Measurements from ENCODE around the gene CYTL1. TPM values are rescaled to one million over a fixed set of nuclear protein-coding genes. Genes with fewer than 3 reads are reported as not detected.

Gene CYTL1
- total RNA-seq, 4 donors from 2014 or later: 0.49 to 0.97 (median 0.71) TPM; not detected in 1

DNA sequence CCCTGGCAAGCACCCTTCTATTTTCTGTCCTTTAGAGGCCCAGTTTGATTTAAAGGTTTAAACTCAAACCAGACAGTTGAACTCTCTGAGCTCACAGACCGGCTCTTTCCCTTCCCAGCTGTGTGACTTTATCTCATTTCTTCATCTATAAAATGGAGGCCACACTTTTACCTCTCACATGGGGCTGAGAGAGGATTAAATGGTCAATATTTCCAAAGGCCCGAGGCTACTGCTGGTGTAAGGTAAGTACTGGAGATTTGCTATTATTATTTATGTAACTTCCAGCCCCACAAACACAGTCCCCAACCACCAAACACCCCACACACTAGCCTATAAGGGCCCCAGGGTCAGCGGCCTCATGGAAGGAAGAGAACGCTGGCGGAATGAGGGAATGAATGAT, 13.6 kb upstream of the CYTL1 start:
- TF ChIP-seq POLR2A (IDR thresholded peaks at IDR 0.05) (no peak), CTCF (IDR thresholded peaks at IDR 0.05) (no peak)
- WGBS, 2 donors: 73 to 74% methylated on average over 5 of the region's 5 CpGs
- H3K4me3 ChIP-seq (ENCODE audit: low read depth, poor library complexity, severe bottlenecking): no peak overlapping the region
- intact Hi-C loops (cut with DNase I; ENCODE audit: low total_unique reads): no loop called here
- no peak for DNase-seq (ENCODE audit: low spot score in 2 of 2)

DNA sequence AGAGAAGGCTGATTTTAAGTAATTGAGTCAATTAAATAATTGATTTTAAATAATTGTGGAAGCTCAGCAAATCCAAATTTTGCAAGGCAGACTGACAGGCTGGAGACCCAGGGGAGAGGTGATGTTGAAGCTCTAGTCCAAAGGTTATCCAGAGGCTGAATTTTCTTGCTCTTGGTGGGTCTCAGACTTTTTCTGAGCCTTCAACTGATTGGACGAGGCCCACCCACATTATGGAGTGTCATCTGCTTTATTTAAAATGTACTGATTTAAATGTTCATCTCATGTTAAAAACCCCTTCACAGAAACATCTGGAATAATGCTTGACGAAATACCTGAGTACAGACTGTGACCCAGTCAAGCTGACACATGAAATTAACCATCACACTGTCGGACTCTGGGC, 11.7 kb upstream of the CYTL1 start:
- 93 to 94% methylated on average over 3 of the region's 3 CpGs for WGBS, 2 donors
- H3K4me3 ChIP-seq (ENCODE audit: low read depth, poor library complexity, severe bottlenecking): no peak overlapping the region
- no peak for DNase-seq (ENCODE audit: low spot score in 2 of 2)
- TF ChIP-seq POLR2A (IDR thresholded peaks at IDR 0.05) (no peak), CTCF (IDR thresholded peaks at IDR 0.05) (no peak)
- intact Hi-C loops (cut with DNase I; ENCODE audit: low total_unique reads): no loop called here

GRCh38 chr4:5030221-5030620, 11.0 kb upstream of the CYTL1 start:
- WGBS, 2 donors: 76 to 81% methylated on average over 4 of the region's 4 CpGs
- H3K4me3 ChIP-seq (ENCODE audit: low read depth, poor library complexity, severe bottlenecking): no peak overlapping the region
- intact Hi-C loops (cut with DNase I; ENCODE audit: low total_unique reads): no loop called here
- TF ChIP-seq CTCF (IDR thresholded peaks at IDR 0.05) (no peak), POLR2A (IDR thresholded peaks at IDR 0.05) (no peak)
- no peak for DNase-seq (ENCODE audit: low spot score in 2 of 2)

- WGBS, 2 donors: 91 to 92% methylated on average over 8 of the region's 8 CpGs
- TF ChIP-seq CTCF (IDR thresholded peaks at IDR 0.05) (no peak), POLR2A (IDR thresholded peaks at IDR 0.05) (no peak)
- H3K4me3 ChIP-seq (ENCODE audit: low read depth, poor library complexity, severe bottlenecking): no peak overlapping the region
- no peak for DNase-seq (ENCODE audit: low spot score in 2 of 2)
- intact Hi-C loops (cut with DNase I; ENCODE audit: low total_unique reads): no loop called here
Measured at GRCh38 chr4:5029447-5029846, 10.2 kb upstream of the CYTL1 start.

GRCh38 chr4:5028480-5028879, 9.2 kb upstream of the CYTL1 start:
- intact Hi-C loops (cut with DNase I; ENCODE audit: low total_unique reads): no loop called here
- TF ChIP-seq POLR2A (IDR thresholded peaks at IDR 0.05): no peak
- TF ChIP-seq CTCF (IDR thresholded peaks at IDR 0.05): no peak
- WGBS, 2 donors: 89% methylated on average over 2 of the region's 2 CpGs
- no peak for DNase-seq (ENCODE audit: low spot score in 2 of 2)
- no peak overlapping the region for H3K4me3 ChIP-seq (ENCODE audit: low read depth, poor library complexity, severe bottlenecking)

GRCh38 chr4:5027346-5027745, 8.1 kb upstream of the CYTL1 start:
- no peak overlapping the region for H3K4me3 ChIP-seq (ENCODE audit: low read depth, poor library complexity, severe bottlenecking)
- intact Hi-C loops (cut with DNase I; ENCODE audit: low total_unique reads): no loop called here
- TF ChIP-seq CTCF (IDR thresholded peaks at IDR 0.05) (no peak), POLR2A (IDR thresholded peaks at IDR 0.05) (no peak)
- DNase-seq (ENCODE audit: low spot score in 2 of 2): no peak

All from lower leg skin (tissue), 4 donors.